Measurements from ENCODE around the gene ST14.
"Not testable (repeated sequence)": the region's sequence is repeated elsewhere in the genome, so short reads cannot be mapped to it uniquely, and the experiment has no call there.

Gene ST14

DNA sequence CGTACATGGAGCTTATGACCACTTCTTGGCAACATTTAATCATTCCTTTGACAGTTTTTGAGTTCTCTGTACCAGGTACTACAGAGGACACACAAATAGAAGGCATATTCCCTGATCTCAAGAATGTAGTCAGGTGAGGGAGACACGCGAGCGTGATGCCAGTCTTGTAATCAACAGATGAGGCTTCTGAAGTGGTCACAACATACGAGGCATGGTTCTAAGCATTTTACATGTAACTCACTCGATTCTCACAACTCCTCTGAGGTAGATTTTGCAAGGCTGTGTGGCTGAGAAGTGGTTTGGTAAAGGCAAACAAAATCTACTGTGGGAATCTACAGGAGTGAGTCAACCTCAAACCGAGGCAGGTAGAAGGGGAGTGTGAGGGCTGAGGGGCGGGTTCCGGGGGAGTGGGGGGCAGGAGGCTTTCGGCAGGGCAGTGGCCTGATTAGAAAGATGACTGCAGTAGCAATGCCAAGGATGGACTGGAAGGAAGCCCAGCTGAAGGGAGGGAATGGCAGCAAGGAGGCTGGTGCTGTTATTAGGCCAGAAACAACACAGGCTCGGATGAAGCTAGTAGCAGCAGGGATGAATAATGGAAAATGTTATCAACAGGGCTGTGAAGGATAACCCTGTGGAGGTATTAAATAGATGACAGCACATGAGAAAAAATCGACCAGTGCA, 63.8 kb downstream of the ST14 start:
- no peak overlapping the region for H3K9ac ChIP-seq (ENCODE audit: insufficient read length)
- DNase-seq (ENCODE audit: low read depth, low spot score) = no peak
- no peak for TF ChIP-seq EZH2 (IDR thresholded peaks at IDR 0.05)
- TF ChIP-seq POLR2AphosphoS5 (IDR thresholded peaks at IDR 0.05; ENCODE audit: borderline replicate concordance, low read depth, low read length) = no peak
- no peak for TF ChIP-seq FOXP2 (optimal IDR thresholded peaks at IDR 0.05; ENCODE audit: control extremely low read depth, extremely low read length, insufficient read depth)
- no peak overlapping the region for H3K27ac ChIP-seq
- no peak overlapping the region for H3K4me3 ChIP-seq
- H3K36me3 ChIP-seq (ENCODE audit: insufficient read depth, low read length) = no peaks in the 10 kb centered on the region
- no peaks in the 10 kb centered on the region for H3K9me3 ChIP-seq (ENCODE audit: low read depth, low read length)

DNA sequence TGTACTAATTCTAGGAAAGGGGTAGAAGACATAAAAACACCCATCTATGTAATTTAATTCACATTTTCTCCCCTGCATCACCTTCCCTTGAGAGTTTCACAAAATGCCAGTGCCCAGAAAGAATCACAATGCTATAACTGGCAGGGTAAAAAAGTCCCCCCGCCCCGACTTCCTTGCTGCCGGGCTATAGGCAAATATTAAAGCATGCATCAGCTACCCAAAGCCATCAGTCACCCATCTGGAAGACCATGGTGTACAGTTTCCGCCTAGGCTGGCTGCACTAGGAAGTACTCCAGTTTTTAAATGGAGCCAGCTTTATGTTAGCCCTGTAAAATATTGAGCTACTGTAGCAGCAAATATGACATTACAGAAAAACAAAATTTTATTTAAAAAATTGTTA, 67.8 kb downstream of the ST14 start:
- H3K36me3 ChIP-seq (ENCODE audit: insufficient read depth, low read length) = no peaks in the 10 kb centered on the region
- no peaks in the 10 kb centered on the region for H3K9me3 ChIP-seq (ENCODE audit: low read depth, low read length)
- H3K27ac ChIP-seq = no peak overlapping the region
- no peak overlapping the region for H3K9ac ChIP-seq (ENCODE audit: insufficient read length)
- TF ChIP-seq EZH2 (IDR thresholded peaks at IDR 0.05) = no peak
- TF ChIP-seq FOXP2 (optimal IDR thresholded peaks at IDR 0.05; ENCODE audit: control extremely low read depth, extremely low read length, insufficient read depth) = no peak
- TF ChIP-seq POLR2AphosphoS5 (IDR thresholded peaks at IDR 0.05; ENCODE audit: borderline replicate concordance, low read depth, low read length) = no peak
- no peak overlapping the region for H3K4me3 ChIP-seq
- no peak for DNase-seq (ENCODE audit: low read depth, low spot score)

DNA sequence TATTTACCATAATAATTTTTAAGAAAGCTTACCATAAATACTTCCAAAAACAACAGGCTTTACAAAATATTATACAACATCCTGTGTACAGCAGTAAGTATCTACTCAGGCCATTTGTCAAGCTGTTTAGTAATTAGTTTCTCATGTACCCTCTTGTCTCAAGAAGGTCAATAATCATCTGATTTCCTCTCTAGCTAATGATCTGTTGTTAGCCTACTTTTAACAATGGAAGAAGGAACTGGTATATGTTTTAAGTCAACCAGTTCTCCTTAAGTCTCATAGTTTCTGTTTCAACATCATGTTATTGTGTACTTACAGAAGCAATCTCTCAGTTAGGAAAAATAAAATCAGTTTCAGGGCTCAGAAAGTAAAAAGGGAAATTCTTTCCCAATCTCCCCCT, 73.9 kb downstream of the ST14 start:
- not testable (repeated sequence) for H3K9ac ChIP-seq (ENCODE audit: insufficient read length); DNase-seq (ENCODE audit: low read depth, low spot score); H3K9me3 ChIP-seq (ENCODE audit: low read depth, low read length); H3K27ac ChIP-seq; H3K4me3 ChIP-seq
- peaks cover 14% of the 10 kb centered on the region for H3K36me3 ChIP-seq (ENCODE audit: insufficient read depth, low read length)

DNA sequence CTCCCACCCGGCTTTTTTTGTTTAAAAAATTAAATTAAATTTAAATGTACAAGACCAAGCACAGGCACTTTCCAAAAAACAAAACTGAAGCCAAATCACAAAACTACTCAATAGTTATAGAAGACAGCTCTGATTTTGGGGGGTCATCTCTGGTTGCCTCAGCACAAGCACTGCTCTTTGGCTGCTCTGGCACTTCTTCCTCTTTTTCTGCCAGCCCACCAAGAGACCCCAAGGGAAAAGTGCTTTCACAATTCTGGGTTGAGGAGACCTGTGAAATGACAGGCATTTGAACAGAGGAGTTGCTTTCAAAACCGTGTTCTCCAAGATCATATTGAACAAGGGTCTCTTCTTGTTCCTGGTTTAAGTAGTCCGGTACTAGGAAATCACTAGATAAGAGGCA, 74.3 kb downstream of the ST14 start:
- H3K9ac ChIP-seq (ENCODE audit: insufficient read length); H3K27ac ChIP-seq; H3K4me3 ChIP-seq; DNase-seq (ENCODE audit: low read depth, low spot score); H3K9me3 ChIP-seq (ENCODE audit: low read depth, low read length): not testable (repeated sequence)
- peaks cover 14% of the 10 kb centered on the region for H3K36me3 ChIP-seq (ENCODE audit: insufficient read depth, low read length)

DNA sequence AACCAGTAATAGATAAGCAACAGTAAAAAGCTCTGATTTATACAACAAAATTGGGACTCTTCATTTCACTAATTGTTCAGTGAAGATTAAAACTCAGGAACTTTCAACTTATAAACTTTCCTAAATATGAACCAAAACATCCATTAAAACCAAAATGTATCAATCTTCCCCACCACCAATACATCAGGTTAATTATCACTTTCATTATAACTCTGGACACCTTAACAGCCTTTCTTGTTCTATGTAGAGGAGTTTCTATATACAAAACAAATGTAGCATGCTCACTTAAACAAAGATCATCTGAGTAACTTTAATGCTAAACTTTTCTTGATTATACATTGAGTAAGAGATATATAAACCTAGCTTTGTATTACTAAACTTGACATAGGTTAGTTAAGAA, 74.7 kb downstream of the ST14 start:
- TF ChIP-seq EZH2 (IDR thresholded peaks at IDR 0.05) = no peak
- Histone ChIP-seq H3K36me3 (ENCODE audit: insufficient read depth, low read length) (peaks cover 14% of the 10 kb centered on the region), H3K9ac (ENCODE audit: insufficient read length) (no peak overlapping the region), H3K4me3 (no peak overlapping the region), H3K9me3 (ENCODE audit: low read depth, low read length) (no peaks in the 10 kb centered on the region), H3K27ac (no peak overlapping the region)
- DNase-seq (ENCODE audit: low read depth, low spot score) = no peak

DNA sequence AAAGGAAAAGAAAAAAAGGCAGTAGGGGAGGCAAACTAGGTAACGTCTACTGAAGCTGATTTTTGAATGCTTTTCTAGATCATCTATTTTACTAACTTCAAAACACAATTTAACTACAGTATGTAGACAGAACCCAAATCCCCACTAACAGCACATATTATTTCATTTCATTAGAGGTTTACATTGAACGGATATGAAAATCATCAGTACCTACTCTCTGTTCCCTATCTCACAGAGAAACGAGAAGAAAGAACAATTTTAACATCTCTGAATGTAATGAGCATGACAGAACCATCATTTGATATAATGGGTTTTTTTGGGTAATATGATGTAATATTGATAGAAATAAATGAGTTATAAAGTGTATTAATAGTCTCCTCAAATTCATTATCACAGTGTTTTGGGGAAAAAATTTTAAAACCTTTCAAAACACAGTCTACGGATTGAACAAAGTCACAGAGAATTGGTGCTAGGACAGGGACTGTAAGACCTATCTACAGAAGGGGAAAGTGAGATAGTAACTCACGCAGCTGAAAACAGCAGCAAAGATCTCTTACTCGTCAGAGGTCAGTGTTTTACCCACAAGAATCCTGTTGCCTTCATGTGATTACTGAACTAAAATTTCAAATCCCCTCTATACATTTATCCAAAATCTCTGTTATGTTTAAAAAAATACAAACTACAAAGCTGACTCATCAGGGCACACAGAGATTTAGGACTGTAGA, 77.9 kb downstream of the ST14 start:
- H3K9me3 ChIP-seq (ENCODE audit: low read depth, low read length) = no peaks in the 10 kb centered on the region
- H3K4me3 ChIP-seq = no peak overlapping the region
- H3K9ac ChIP-seq (ENCODE audit: insufficient read length) = no peak overlapping the region
- no peak for TF ChIP-seq FOXP2 (optimal IDR thresholded peaks at IDR 0.05; ENCODE audit: control extremely low read depth, extremely low read length, insufficient read depth)
- TF ChIP-seq EZH2 (IDR thresholded peaks at IDR 0.05) = no peak
- no peak for TF ChIP-seq POLR2AphosphoS5 (IDR thresholded peaks at IDR 0.05; ENCODE audit: borderline replicate concordance, low read depth, low read length)
- DNase-seq (ENCODE audit: low read depth, low spot score) = no peak
- H3K27ac ChIP-seq = no peak overlapping the region
- peaks cover 14% of the 10 kb centered on the region for H3K36me3 ChIP-seq (ENCODE audit: insufficient read depth, low read length)

DNA sequence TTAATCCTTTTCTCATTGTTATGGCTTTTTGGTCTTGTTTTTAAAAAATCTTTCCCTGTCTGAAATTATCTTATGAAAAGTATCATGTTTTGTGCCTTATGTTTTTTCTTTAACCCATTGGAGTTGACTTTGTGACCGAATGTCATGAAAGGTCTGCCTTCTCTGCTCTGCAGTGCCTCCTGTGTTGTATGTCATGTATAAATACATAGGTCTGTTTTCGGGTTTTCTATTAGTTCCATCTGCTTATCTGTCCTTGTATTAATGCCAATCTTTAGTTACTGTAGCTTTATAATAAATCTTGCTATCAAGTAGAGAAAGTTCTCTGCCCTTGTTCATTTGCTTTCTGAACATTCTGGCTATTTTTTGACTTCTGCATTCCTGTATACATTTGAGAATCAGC, 82.1 kb downstream of the ST14 start:
- no peak overlapping the region for H3K9ac ChIP-seq (ENCODE audit: insufficient read length)
- no peak overlapping the region for H3K27ac ChIP-seq
- no peak for DNase-seq (ENCODE audit: low read depth, low spot score)
- H3K9me3 ChIP-seq (ENCODE audit: low read depth, low read length) = no peaks in the 10 kb centered on the region
- TF ChIP-seq FOXP2 (optimal IDR thresholded peaks at IDR 0.05; ENCODE audit: control extremely low read depth, extremely low read length, insufficient read depth) = no peak
- no peak for TF ChIP-seq EZH2 (IDR thresholded peaks at IDR 0.05)
- TF ChIP-seq POLR2AphosphoS5 (IDR thresholded peaks at IDR 0.05; ENCODE audit: borderline replicate concordance, low read depth, low read length) = no peak
- H3K36me3 ChIP-seq (ENCODE audit: insufficient read depth, low read length) = peaks cover 7% of the 10 kb centered on the region; the same call in 1 of the 2 replicates
- no peak overlapping the region for H3K4me3 ChIP-seq

DNA sequence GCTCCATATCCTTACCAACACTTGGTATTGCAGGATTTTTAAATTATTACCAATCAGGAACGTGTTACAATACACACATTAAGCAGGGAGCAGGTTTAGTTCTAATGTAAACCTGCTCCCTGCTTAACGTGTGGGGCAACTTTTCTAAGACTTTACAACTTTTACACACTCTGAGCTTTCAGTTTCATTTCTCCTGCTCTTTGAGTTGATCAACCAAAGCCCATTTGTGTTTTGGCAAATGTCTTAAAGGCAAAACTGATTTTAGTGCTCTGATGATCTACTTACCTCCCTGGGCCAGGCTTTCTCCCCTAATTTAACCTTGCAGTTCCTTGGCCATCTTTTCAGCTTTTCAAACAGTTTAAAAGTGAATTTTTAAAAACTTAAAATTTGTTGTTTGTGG, 84.2 kb downstream of the ST14 start:
- DNase-seq (ENCODE audit: low read depth, low spot score) = no peak
- TF ChIP-seq FOXP2 (optimal IDR thresholded peaks at IDR 0.05; ENCODE audit: control extremely low read depth, extremely low read length, insufficient read depth) = no peak
- TF ChIP-seq EZH2 (IDR thresholded peaks at IDR 0.05) = no peak
- no peak for TF ChIP-seq POLR2AphosphoS5 (IDR thresholded peaks at IDR 0.05; ENCODE audit: borderline replicate concordance, low read depth, low read length)
- Histone ChIP-seq H3K4me3 (no peak overlapping the region), H3K36me3 (ENCODE audit: insufficient read depth, low read length) (no peaks in the 10 kb centered on the region), H3K27ac (no peak overlapping the region), H3K9ac (ENCODE audit: insufficient read length) (no peak overlapping the region), H3K9me3 (ENCODE audit: low read depth, low read length) (no peaks in the 10 kb centered on the region)

DNA sequence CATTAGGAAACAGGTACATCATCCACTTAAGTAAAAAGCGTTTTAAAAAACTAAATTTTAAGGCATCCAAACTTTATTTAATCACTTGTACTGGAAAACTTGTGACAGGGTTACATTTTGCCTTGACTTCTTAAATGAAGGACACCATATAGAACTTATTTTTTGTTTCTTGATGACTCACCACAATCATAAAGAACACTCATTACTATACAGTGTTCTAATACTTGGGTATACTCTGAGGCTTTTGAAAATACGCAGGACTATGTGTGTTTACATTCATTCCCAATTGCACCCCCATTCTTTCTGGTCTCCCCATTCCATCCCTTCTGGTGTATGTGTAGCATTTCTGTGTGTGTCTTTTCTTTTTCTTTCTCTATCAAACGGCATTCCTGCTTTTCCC, 85.3 kb downstream of the ST14 start:
- Histone ChIP-seq H3K9ac (ENCODE audit: insufficient read length) (no peak overlapping the region), H3K9me3 (ENCODE audit: low read depth, low read length) (no peaks in the 10 kb centered on the region), H3K36me3 (ENCODE audit: insufficient read depth, low read length) (no peaks in the 10 kb centered on the region), H3K4me3 (no peak overlapping the region), H3K27ac (no peak overlapping the region)
- DNase-seq (ENCODE audit: low read depth, low spot score) = no peak
- TF ChIP-seq EZH2 (IDR thresholded peaks at IDR 0.05) = no peak
- TF ChIP-seq FOXP2 (optimal IDR thresholded peaks at IDR 0.05; ENCODE audit: control extremely low read depth, extremely low read length, insufficient read depth) = no peak
- no peak for TF ChIP-seq POLR2AphosphoS5 (IDR thresholded peaks at IDR 0.05; ENCODE audit: borderline replicate concordance, low read depth, low read length)

DNA sequence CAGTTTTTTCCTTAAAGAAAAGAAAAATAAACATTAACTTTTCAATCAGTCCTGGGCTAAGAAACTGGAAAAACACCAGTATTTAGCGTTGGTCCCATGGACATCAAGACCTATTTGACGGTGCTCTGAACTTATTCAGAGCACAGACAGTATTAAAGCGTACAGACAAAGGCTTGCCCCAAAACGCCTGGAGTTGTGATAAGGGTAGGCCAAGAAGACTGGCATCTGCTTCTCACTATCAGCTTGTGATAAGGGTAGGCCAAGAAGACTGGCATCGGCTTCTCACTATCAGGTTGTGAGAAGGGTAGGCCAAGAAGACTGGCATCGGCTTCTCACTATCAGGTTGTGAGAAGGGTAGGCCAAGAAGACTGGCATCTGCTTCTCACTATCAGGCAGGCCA, 85.8 kb downstream of the ST14 start:
- H3K27ac ChIP-seq; H3K9me3 ChIP-seq (ENCODE audit: low read depth, low read length); H3K36me3 ChIP-seq (ENCODE audit: insufficient read depth, low read length); DNase-seq (ENCODE audit: low read depth, low spot score); H3K9ac ChIP-seq (ENCODE audit: insufficient read length); H3K4me3 ChIP-seq: not testable (repeated sequence)

All from SK-N-MC (cell line).